Measurements from ENCODE around the gene COL4A3. TPM values are rescaled to one million over a fixed set of nuclear protein-coding genes. Genes with fewer than 3 reads are reported as not detected.

Gene COL4A3
- total and polyA plus RNA-seq, 9 of the 15 experiments (the other 6 are each of a cell fraction or from before 2014, with no cell fraction given) = not detected

DNA sequence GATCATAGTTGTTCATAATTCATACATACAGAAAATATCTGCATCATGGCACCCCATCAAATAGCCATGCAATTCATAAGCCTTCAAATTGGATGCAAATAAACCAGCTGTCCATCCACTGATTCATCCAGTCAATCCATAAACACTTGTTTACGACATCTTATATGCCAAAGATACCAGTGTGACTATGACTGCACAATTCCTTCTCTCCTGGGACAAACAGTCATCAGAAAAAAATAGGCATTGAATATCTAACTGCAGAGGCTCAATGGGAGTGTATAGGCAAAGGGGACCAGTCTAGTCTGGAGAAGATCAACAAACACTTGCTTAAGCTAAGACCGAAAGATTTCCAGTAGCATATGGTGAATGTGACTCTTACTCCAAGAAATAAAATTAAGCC lies 70.0 kb downstream of the COL4A3 start:
- CTCF ChIA-PET (ENCODE audit: low intra/inter-chr PET ratio) = no interaction called here
- Histone ChIP-seq H3K9me1 (ENCODE audit: control insufficient read depth, insufficient read depth, low read length) (no peaks in the 10 kb centered on the region), H3K9ac (ENCODE audit: insufficient read depth in 1 of 2, low read depth in 2 of 2, low read length in 2 of 2) (no peak overlapping the region), H3K4me1 (replicated peaks in 1 of 2; ENCODE audit: control insufficient read depth in 2 of 2, insufficient read depth in 2 of 2, low read length in 2 of 2) (no peaks in the 10 kb centered on the region), H3K4me2 (ENCODE audit: insufficient read depth, low read length) (no peak overlapping the region), H3K27me3 (ENCODE audit: control insufficient read depth in 2 of 2, insufficient read depth in 2 of 2, low read length in 2 of 2) (no peaks in the 10 kb centered on the region), H3K9me3 (replicated peaks; ENCODE audit: control insufficient read depth, insufficient read depth, low read depth, low read length) (no peaks in the 10 kb centered on the region), H3K4me3 (no peak overlapping the region), H3K36me3 (ENCODE audit: control insufficient read depth, insufficient read depth, low read length) (no peaks in the 10 kb centered on the region), H4K20me1 (replicated peaks; ENCODE audit: control insufficient read depth, insufficient read depth, low read length) (no peaks in the 10 kb centered on the region), H3K27ac (ENCODE audit: extremely low read depth, low read depth, low read length) (no peak overlapping the region), H3K79me2 (ENCODE audit: control insufficient read depth, insufficient read depth, low read length) (no peaks in the 10 kb centered on the region), H2AFZ (ENCODE audit: low read depth, low read length) (no peak overlapping the region)
- in situ Hi-C loops (cut with MboI) = no loop called here
- intact Hi-C loops (cut with micrococcal nuclease) = no loop called here
- no peak for FAIRE-seq
- ATAC-seq = no peak
- TF ChIP-seq BCL6 (CRISPR knock-in tag; IDR thresholded peaks at IDR 0.05) (no peak), GABPB1 (CRISPR knock-in tag; IDR thresholded peaks at IDR 0.05) (no peak), SAP30 (IDR thresholded peaks at IDR 0.05; ENCODE audit: borderline replicate concordance, insufficient read depth, low read depth, low read length, poor library complexity, severe bottlenecking) (no peak), RCOR1 (IDR thresholded peaks at IDR 0.05; ENCODE audit: borderline replicate concordance in 1 of 2, low read depth in 2 of 2, low read length in 2 of 2) (no peak), TAF15 (IDR thresholded peaks at IDR 0.05; ENCODE audit: low read depth, low read length) (no peak), ASH1L (IDR thresholded peaks at IDR 0.05; ENCODE audit: borderline replicate concordance, low read depth, partially characterized antibody) (no peak), FOXK1 (CRISPR knock-in tag; IDR thresholded peaks at IDR 0.05; ENCODE audit: borderline replicate concordance) (no peak), CBX3 (IDR thresholded peaks at IDR 0.05; ENCODE audit: borderline replicate concordance in 1 of 2, low read length in 2 of 2) (no peak)
- no TSS peak for BruUV-seq (replicated peaks)
- DNase-seq (ENCODE audit: extremely low read depth in 1 of 4, low spot score in 3 of 4) = no peak
- 0% methylated on average over 2 of the region's 2 CpGs for WGBS (ENCODE audit: insufficient coverage, low coverage, missing lambda C conversion rate)
- POLR2A ChIA-PET = no interaction called here

All from K562 (cell line).